HG03571 (cell line): Measurements from ENCODE around the gene AP1G1.
"Not testable (repeated sequence)": the region's sequence is repeated elsewhere in the genome, so short reads cannot be mapped to it uniquely, and the experiment has no call there.

Source experiments
- ATAC-seq: cut with Tn5 transposase; IDR thresholded peaks from one replicate; pipeline ENCODE4 v1.9.1; 2021; ENCODE audit not compliant: unreplicated experiment

Gene AP1G1

GRCh38 chr16:71707199-71707598 is 101.4 kb downstream of the AP1G1 start:
- no peak for ATAC-seq

- no peak for ATAC-seq
Observed at GRCh38 chr16:71706046-71706445, 102.6 kb downstream of the AP1G1 start.

DNA sequence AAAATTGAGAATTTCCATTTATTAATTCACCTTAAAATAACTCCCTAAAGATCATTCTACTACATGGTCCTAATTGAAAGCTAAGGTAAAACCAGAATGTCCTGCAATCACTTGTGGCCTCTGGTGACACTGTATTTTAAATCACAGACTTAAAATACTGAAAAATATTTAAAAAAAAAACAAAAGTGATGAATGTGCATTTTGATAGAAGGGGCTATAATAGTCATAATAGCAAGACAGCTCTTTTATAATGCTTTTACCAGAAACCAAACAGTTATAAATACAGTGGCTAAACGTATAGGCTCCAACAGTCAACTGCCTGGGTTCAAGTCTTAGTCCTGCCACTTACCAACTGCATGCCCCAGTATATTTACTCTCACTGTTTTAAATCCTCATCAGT is 105.3 kb downstream of the AP1G1 start:
- ATAC-seq, result no peak

- no peak for ATAC-seq
Observed at GRCh38 chr16:71700831-71701230, 107.8 kb downstream of the AP1G1 start.

DNA sequence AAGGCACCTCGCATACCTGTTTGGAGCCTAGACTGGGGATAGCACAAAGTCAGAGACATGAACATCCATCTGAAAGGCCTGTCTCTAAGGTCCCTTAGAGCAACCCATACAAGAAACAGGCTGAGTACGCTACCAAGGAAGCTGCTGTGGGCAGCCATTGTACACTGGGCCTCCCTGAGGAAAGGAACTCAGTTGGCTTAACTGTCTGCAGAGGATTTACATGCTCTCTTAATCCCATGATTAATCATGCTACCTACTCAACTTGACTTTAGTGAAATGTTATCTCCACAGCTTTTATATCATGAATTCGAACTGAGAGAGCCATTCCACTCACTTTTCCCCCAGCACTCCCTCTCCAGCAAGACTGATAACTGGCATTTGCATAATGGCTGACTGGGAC is 110.1 kb downstream of the AP1G1 start:
- no peak for ATAC-seq

DNA sequence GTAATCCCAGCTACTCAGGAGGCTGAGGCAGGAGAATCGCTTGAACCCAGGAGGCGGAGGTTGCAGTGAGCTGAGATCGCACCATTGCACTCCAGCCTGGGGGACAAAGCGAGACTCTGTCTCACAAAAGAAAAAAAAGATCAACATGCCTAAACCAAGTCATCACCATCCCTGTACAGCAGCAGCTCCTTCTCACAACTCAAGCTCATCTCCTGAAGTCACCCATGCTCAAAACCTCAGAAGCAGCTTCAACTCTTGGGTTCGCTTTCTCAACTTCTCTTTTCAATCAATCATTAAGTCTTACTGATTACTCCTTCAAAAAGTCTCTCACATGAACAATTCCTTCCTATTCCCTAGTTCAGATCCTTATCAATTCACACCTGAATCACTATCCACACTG is 115.5 kb downstream of the AP1G1 start:
- ATAC-seq, result peak; percentile 62

GRCh38 chr16:71689901-71690300 is 118.7 kb downstream of the AP1G1 start:
- ATAC-seq, result no peak

- ATAC-seq, result no peak
Observed at GRCh38 chr16:71687861-71688260, 120.8 kb downstream of the AP1G1 start.

DNA sequence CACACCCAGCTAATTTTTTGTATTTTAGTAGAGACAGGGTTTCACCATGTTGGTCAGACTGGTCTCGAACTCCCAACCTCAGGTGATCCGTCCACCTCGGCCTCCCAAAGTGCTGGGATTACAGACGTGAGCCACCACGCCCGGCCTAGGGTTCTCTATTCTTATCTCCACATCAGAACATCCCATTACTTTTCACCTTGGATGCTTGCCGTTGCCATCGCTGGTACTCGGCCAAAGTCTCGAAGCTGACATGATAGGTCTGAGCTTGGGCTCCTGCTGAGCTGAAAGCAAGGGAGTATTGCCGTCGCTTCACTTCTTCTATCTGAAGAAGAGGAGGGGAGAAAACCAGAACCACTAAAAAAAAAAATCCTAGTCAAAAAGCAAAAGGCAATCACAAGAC is 124.4 kb downstream of the AP1G1 start:
- not testable (repeated sequence) for ATAC-seq

GRCh38 chr16:71681360-71681759 is 127.3 kb downstream of the AP1G1 start:
- ATAC-seq, result no peak
